GM23338 (cell line): Measurements from ENCODE around the gene APLN.

Source experiments
- CREB1 ChIP-seq: fragments of 250-450 bp; sonication (Bioruptor Pico); IDR thresholded peaks from 2 replicates; pipeline ENCODE4 v1.5.0; 2020; ENCODE audit warnings: low read depth, mild to moderate bottlenecking, moderate library complexity
- CTCF ChIP-seq, 2 experiments: fragments of 200-600 bp in 1 of 2; sonication (generic) in 1 of 2; conservative IDR thresholded peaks; 2 replicates each; pipeline versions ENCODE4 v1.5.1 to v1.6.1; 2016 to 2017; ENCODE audit warnings: antibody characterized with exemption in 2 of 2, low read depth in 2 of 2, mild to moderate bottlenecking in 2 of 2, moderate library complexity in 1 of 2
- EZH2 ChIP-seq: fragments of 200-600 bp; sonication (generic); IDR thresholded peaks from one replicate; pipeline ENCODE4 v1.8.0; 2017; ENCODE audit warnings: antibody characterized with exemption, mild to moderate bottlenecking, low read depth; ENCODE audit not compliant: unreplicated experiment
- EZH2phosphoT487 ChIP-seq: fragments of 200-600 bp; sonication (generic); IDR thresholded peaks from one replicate; pipeline ENCODE4 v1.8.1; 2018; ENCODE audit warnings: antibody characterized with exemption; ENCODE audit not compliant: unreplicated experiment
- POLR2AphosphoS5 ChIP-seq: IDR thresholded peaks from 2 replicates; pipeline ENCODE4 v1.6.1; 2016; ENCODE audit warnings: antibody characterized with exemption, low read depth
- REST ChIP-seq: IDR thresholded peaks from one replicate; pipeline ENCODE4 v1.6.1; 2018; ENCODE audit warnings: antibody characterized with exemption; ENCODE audit not compliant: unreplicated experiment
- ZNF114 ChIP-seq: fragments of 250-450 bp; sonication (Bioruptor Pico); IDR thresholded peaks from 2 replicates; pipeline ENCODE4 v1.5.0; 2020; ENCODE audit warnings: mild to moderate bottlenecking, moderate library complexity

GRCh38 chrX:129663171-129663570 lies 8.4 kb upstream of the APLN start:
- TF ChIP-seq EZH2 (no peak), EZH2phosphoT487 (no peak), CTCF (conservative IDR thresholded peaks at IDR 0.05; ENCODE audit: low read depth in 2 of 2) (no peak), POLR2AphosphoS5 (no peak), ZNF114 (CRISPR knock-in tag) (no peak), CREB1 (CRISPR knock-in tag) (no peak), REST (no peak)
